GM10266 (cell line): ENCODE measurements around the gene SPATA2.
"Not testable (repeated sequence)": the region's sequence is repeated elsewhere in the genome, so short reads cannot be mapped to it uniquely, and the experiment has no call there.

Source experiments
- DNase-seq: peaks from one replicate; pipeline ENCODE4 v3.0.0; 2012; ENCODE audit errors: extremely low spot score
- CTCF ChIP-seq: IDR thresholded peaks from 2 replicates; pipeline ENCODE4 v1.5.1; 2012; ENCODE audit warnings: mild to moderate bottlenecking, low read depth; ENCODE audit not compliant: control insufficient read depth, insufficient read depth; ENCODE audit errors: missing control alignments

SPATA2 gene

DNA sequence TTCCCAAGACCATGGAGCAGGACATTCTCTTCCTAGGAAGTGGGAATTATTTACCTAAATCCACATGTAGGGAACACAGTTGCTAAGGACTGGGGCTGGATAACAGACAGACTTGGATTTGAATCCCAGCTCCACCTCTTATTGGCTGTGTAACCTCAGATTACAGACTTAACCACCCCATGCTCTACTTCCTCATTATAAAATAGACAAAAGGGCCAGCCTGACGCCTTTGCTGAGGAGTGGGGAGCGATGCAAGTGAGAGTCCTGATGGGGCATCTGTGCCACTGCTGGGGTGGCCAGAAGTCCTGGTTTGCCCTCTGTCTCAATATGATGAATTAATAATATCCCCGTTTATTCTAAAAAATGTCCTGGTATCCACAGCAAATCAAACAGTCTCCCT is 46.8 kb downstream of the SPATA2 start:
- no peak for DNase-seq
- no peak for TF ChIP-seq CTCF

- no peak for DNase-seq
- TF ChIP-seq CTCF = no peak
Measured at GRCh38 chr20:49867453-49868215, 47.7 kb downstream of the SPATA2 start.

DNA sequence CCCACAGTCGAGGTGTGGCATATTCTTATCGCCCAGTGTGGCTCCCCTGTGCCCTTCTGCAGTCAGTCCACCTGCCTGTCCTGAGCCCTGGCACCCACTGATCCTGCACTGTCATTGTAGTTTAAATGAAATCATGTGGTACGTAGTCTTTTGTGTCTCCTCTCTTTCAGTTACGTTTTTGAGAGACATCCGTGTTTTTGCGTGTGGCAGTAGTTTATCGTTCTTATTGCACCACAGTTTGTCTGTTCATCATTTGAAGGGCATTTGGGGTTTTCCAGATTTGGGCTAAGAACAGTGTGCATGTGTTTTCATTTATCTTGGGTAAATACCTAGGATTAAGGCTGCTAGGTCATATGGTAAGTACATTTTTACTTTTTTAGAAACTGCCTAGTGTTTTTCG is 49.3 kb downstream of the SPATA2 start:
- TF ChIP-seq CTCF = no peak
- DNase-seq = no peak

GRCh38 chr20:49865559-49865958 is 49.8 kb downstream of the SPATA2 start:
- no peak for TF ChIP-seq CTCF
- no peak for DNase-seq

- no peak for DNase-seq
- TF ChIP-seq CTCF = no peak
Measured at GRCh38 chr20:49863666-49864065, 51.7 kb downstream of the SPATA2 start.

DNA sequence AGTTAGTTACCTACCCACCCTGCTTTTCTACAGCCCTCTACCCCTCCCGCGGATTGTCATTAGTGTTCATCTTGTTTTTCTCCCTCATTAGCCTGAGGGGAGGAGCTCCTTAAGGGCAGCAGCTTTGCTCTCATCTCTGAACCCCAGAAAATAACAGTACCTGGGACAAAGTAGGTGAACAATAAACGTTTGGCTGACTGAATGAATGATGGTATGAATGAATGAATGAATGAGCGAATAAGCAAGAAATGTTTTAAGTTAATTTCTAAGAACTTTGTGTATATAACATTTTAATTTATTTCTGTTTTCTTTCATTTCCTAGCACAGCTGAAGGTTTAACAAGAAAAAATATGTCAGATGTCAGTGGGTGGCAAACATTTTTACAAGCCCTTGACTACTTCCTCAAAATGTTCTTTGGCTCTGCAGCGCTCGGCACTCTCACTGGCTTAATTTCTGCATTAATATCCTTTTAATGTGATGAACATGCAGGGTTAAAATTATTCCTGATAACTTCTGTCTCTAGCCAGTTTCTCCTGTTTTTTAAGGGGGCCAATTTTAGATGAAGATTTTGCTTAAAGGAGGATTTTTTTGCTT is 52.6 kb downstream of the SPATA2 start:
- TF ChIP-seq CTCF = no peak
- DNase-seq = no peak

GRCh38 chr20:49861232-49861631 is 54.1 kb downstream of the SPATA2 start:
- not testable (repeated sequence) for DNase-seq

- no peak for DNase-seq
- no peak for TF ChIP-seq CTCF
Measured at GRCh38 chr20:49859807-49860206, 55.5 kb downstream of the SPATA2 start.
